Cardiac muscle cell (in vitro differentiated cells and primary cell): Measurements from ENCODE around the gene CD40. TPM values are rescaled to one million over a fixed set of nuclear protein-coding genes. Genes with fewer than 3 reads are reported as not detected.

ENCODE experiments used
- DNase-seq, 2 donors: peaks; one replicate each; pipeline versions ENCODE4 v3.0.0 to v3.0.0-alpha.2; 2010 to 2017; ENCODE audit warnings: low read depth in 1 of 2, low spot score in 1 of 2
- H3K27ac ChIP-seq: fragments of 200-600 bp; sonication (generic); 2 replicates; pipeline ENCODE4 v1.5.1; 2016
- H3K27me3 ChIP-seq: fragments of 200-600 bp; sonication (generic); 2 replicates; pipeline ENCODE4 v1.6.0; 2016; ENCODE audit warnings: control low read depth
- H3K36me3 ChIP-seq: fragments of 200-600 bp; sonication (generic); 2 replicates; pipeline ENCODE4 v1.5.1; 2016; ENCODE audit warnings: control low read depth
- H3K4me1 ChIP-seq: fragments of 200-600 bp; sonication (generic); 2 replicates; pipeline ENCODE4 v1.8.1; 2017; ENCODE audit warnings: low read depth, mild to moderate bottlenecking, mixed run types
- H3K4me3 ChIP-seq: fragments of 200-600 bp; sonication (generic); 2 replicates; pipeline ENCODE4 v1.5.1; 2016; ENCODE audit warnings: mild to moderate bottlenecking
- H3K9me3 ChIP-seq: fragments of 200-600 bp; sonication (generic); 2 replicates; pipeline ENCODE4 v1.5.1; 2017; ENCODE audit warnings: low read depth, mild to moderate bottlenecking, control low read depth
- polyA plus RNA-seq: library from polyadenylated mRNA; unstranded; fragments of >200 nt; fragmentation: Nextera tagmentation; extraction: Ambion mirVana; gene quantifications from 2 replicates; pipeline ENCODE4 v1.2.1, GENCODE V29; 2016
- total RNA-seq: library from RNA; depleted of rRNA; stranded (reverse); fragments of >200 nt; gene quantifications from 2 replicates; pipeline ENCODE4 v1.2.3, GENCODE V29; 2016
- TF ChIP-seq, protein P1 (sequence below): IDR thresholded peaks from 2 replicates; pipeline ENCODE4 v1.5.1; 2012; ENCODE audit warnings: low read depth, mild to moderate bottlenecking, low read length

CD40 gene
- total and polyA plus RNA-seq, 2 experiments from 2014 or later, result 0.42 to 1.5 TPM

DNA sequence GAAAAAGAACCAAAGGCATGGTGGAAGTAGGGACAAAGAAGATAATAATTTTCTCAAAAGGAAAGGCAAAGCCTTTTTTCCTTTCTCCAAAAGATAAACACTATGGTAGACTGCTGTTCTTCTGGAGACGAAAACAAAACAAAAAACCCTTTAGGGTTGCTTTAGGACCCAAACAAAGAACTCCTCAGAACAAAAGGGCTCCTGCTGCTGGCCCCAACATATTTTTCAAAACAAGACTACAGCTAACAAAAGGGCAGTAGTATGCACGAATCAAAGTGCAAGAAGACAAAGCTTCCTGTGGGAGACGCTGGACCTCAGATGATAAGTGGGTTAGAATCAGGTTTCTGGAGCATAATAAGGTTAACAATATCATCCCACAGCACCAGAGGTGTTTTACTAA, 44.1 kb upstream of the CD40 start:
- Histone ChIP-seq H3K9me3 (no peaks in the 10 kb centered on the region), H3K27me3 (no peaks in the 10 kb centered on the region), H3K4me1 (peaks cover 19% of the 10 kb centered on the region), H3K36me3 (peaks cover 16% of the 10 kb centered on the region), H3K4me3 (no peak overlapping the region), H3K27ac (no peak overlapping the region)
- TF ChIP-seq, protein P1, sequence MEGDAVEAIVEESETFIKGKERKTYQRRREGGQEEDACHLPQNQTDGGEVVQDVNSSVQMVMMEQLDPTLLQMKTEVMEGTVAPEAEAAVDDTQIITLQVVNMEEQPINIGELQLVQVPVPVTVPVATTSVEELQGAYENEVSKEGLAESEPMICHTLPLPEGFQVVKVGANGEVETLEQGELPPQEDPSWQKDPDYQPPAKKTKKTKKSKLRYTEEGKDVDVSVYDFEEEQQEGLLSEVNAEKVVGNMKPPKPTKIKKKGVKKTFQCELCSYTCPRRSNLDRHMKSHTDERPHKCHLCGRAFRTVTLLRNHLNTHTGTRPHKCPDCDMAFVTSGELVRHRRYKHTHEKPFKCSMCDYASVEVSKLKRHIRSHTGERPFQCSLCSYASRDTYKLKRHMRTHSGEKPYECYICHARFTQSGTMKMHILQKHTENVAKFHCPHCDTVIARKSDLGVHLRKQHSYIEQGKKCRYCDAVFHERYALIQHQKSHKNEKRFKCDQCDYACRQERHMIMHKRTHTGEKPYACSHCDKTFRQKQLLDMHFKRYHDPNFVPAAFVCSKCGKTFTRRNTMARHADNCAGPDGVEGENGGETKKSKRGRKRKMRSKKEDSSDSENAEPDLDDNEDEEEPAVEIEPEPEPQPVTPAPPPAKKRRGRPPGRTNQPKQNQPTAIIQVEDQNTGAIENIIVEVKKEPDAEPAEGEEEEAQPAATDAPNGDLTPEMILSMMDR, result no peak
- no peak for DNase-seq

- Histone ChIP-seq H3K27me3 (no peaks in the 10 kb centered on the region), H3K36me3 (peaks cover 4% of the 10 kb centered on the region), H3K4me1 (peaks cover 19% of the 10 kb centered on the region), H3K9me3 (no peaks in the 10 kb centered on the region), H3K27ac (no peak overlapping the region), H3K4me3 (no peak overlapping the region)
- TF ChIP-seq, protein P1, result no peak
- DNase-seq, result no peak
Measured at GRCh38 chr20:46076806-46077205, 41.3 kb upstream of the CD40 start.

GRCh38 chr20:46077642-46078305, 40.3 kb upstream of the CD40 start:
- H3K36me3 ChIP-seq, result peaks cover 4% of the 10 kb centered on the region
- H3K9me3 ChIP-seq, result no peaks in the 10 kb centered on the region
- no peak for DNase-seq
- no peak overlapping the region for H3K27ac ChIP-seq
- H3K4me1 ChIP-seq, result peaks cover 24% of the 10 kb centered on the region
- H3K27me3 ChIP-seq, result no peaks in the 10 kb centered on the region
- TF ChIP-seq, protein P1, result no peak
- H3K4me3 ChIP-seq, result no peak overlapping the region

DNA sequence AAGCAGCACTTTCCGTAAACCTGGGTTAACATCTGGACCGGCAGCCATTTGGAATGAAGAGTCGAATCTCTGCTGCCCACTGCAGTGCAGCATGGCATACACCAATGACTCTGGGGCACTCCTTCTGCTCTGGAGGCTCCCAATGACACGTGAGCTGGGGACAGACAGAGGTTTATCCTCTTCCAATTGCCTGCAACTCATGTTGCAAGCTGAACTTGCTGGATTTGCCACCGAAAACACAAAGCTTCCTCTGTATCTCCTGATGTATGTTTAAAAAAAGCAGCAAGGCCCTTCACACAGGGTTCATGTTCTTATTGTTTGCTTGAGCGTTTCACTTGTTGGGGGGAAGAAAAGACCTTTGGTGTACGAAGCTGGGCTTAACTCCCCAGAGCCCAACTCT, 39.2 kb upstream of the CD40 start:
- Histone ChIP-seq H3K27ac (no peak overlapping the region), H3K36me3 (peaks cover 4% of the 10 kb centered on the region), H3K9me3 (no peaks in the 10 kb centered on the region), H3K4me3 (no peak overlapping the region), H3K4me1 (peaks cover 34% of the 10 kb centered on the region), H3K27me3 (no peaks in the 10 kb centered on the region)
- TF ChIP-seq, protein P1, result no peak
- no peak for DNase-seq

- H3K4me1 ChIP-seq, result peaks cover 33% of the 10 kb centered on the region
- H3K9me3 ChIP-seq, result no peaks in the 10 kb centered on the region
- no peak overlapping the region for H3K4me3 ChIP-seq
- TF ChIP-seq, protein P1, result no peak
- peaks cover 4% of the 10 kb centered on the region for H3K36me3 ChIP-seq
- no peak overlapping the region for H3K27ac ChIP-seq
- no peak for DNase-seq
- no peaks in the 10 kb centered on the region for H3K27me3 ChIP-seq
Measured at GRCh38 chr20:46081074-46081473, 37.0 kb upstream of the CD40 start.
